Activated gamma-delta T cell (primary cell): ENCODE data around the gene MYO3B.

Experiments used
- DNase-seq: peaks from one replicate; lab custom pipeline; 2025; lab: John Stamatoyannopoulos, UW

The MYO3B gene

DNA sequence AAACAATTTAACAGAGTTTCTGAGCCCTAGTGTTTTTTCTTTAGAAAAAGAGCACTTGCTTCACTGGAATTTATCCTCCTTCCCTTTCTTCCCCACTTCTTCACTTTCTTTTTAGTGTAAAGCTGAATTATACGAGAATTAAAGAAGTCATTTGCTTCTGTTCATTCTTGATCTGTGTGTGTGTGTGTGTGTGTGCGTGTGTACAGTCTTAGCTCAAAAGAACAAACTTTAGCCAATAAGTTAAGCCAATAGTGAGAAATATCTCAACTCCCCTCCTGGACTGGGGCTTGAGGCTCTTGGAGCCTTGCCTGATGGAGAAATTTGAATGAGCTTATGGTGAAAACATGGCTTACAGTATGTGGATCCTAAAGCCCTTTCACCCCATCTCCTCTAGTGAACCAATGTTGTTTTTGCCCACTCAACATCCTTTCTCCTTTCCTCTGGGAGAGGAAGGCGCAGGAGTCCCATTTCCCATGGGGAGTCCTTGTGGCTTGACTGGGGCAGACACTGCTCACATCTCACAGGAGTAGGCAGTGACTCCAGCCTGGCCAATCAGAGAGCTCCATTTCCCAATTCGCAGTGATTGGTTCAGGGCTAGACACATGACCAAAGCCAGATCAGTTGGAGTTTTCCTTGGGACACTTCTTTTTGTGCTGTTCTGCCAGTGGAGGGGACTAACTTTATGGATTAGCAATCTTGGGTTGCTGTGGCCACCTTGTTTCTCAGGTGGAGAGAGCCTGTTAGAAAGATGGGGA lies 16.3 kb upstream of the MYO3B start:
- DNase-seq: no peak

DNA sequence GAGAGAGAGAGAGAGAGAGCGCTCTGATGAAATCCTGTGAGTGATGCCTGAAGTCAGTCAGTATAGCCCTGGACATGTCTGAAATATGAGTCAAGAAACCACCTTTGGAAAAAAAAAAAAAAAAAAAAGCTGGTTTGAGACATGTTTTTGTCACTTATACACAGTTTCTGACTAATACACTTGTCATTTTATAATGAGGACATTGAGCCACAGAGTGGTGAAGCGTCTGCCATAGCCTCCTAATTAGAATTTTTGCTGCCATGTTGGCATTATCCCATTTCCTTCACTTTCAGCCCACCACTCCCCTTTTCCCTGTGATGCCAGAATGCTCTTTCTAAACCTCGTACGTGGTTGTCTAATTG lies 15.7 kb upstream of the MYO3B start:
- no peak for DNase-seq

DNA sequence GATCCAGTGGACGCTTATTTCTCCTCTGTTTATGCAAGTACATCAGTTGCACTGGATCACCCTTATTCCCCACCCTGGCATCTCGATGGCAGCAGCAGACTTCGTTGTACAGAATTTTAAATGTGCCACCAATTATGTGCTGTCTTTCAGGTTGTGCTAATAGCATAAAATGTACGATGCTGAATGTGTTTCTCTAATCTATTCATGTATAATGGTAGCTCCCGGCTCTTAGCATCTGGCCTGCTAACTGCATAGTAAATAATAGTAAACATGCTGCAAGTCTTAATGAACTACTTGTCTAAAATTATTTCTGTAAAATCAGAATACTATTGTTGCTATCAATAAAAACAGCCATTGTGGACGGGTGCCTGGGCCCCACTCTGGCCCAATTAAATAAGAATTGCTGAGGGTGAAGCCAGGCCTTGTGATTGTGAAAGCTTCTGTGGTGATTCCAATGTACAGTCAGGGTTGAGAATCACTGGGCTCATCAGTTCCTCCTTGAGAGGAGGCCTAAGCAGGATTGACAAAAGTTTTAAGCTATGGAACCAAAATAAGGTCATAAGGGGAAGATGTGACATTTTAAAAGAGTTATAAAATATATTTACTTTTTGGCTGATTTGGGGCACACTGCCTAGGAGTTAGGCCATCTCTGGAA lies 14.4 kb upstream of the MYO3B start:
- no peak for DNase-seq

DNA sequence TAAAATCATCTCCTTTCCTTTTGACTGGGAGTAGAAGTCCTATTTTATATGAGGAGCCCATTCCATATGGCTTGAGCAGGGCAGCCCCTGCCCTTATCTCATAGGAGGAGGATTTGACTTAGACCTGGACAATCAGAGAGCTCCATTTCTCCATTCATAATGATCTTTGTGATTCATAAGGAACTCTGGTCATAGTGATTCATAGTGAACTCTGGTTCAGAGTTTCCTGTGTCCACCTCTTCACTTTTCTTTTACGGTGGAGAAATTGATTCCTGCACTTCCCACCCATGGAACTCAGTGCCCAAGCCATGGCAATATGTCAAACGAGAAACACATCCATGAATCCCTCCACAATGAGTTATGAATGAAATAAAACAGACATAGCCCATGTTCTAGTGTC lies 12.8 kb upstream of the MYO3B start:
- DNase-seq: no peak

DNA sequence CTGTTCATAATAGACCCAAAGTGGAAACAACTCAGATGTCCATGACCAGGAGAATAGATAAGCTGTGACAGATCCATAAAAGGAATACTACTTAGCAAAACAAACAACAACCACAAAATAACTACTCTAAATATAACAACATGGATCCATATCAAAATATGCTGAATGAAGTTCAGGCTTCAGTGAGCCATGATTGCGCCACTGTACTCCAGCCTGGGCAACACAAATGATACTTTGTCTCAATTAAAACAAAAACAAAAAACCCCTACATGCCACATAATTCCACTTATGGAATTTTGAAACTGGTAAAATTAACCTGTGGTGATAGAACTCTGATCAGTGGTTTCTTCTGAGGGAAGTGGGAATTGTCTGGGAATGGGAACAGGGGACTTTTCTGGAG lies 11.2 kb upstream of the MYO3B start:
- DNase-seq: no peak

DNA sequence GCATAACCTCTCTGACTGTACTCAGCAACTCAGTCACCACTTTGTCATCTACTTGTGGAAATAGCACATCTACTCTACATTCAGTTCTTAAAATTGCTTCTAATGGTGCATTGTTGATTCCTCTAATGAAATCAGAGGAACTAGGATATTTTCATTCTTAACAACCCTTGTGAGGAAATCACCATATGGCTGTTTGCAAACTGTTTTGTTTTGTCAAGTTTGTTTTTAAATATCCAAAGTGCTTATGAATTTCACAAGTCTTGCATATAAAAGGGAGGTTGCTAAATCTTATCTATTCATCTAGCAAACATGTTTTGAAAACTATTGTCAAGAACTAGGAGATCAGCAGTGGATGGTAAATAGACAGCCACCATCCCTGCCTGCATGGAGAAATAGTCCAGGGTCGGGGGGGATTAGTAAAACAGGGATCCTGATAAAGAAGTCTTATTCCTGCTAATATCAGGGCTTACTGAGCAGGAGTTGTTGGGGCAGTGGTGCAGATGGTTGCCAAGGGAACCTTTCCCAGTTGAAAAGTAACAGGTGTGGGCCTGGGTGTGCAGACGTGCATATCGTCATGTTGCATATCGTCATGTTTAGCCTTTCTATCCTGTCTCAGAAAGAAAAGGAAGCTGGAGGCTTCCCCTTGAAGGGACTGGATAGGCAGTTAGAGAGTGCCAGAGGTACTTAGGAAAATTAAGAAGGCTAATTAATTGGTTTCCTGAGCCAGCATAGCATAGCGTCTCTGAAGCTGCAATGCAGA lies 7.5 kb upstream of the MYO3B start:
- DNase-seq: no peak

DNA sequence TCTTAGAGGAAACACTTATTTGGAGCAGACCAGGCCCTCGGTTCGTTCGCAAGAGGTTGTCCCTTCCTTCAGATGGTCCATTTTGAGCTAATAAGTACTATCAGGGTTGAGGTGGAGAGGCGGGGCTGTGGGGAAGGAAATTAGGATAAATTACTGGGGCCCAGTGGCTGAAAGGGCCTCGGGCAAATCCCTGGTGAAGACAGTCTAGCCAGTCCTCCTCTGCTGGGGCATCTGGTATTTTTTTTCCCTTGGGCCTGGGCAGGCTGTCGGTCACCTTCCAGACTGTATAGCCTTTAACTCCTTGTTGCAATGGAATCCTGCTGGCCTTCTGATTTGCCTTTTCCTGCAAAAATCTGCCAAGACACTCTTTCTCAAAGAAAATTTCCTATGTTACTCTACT lies 1.7 kb upstream of the MYO3B start:
- DNase-seq: no peak

DNA sequence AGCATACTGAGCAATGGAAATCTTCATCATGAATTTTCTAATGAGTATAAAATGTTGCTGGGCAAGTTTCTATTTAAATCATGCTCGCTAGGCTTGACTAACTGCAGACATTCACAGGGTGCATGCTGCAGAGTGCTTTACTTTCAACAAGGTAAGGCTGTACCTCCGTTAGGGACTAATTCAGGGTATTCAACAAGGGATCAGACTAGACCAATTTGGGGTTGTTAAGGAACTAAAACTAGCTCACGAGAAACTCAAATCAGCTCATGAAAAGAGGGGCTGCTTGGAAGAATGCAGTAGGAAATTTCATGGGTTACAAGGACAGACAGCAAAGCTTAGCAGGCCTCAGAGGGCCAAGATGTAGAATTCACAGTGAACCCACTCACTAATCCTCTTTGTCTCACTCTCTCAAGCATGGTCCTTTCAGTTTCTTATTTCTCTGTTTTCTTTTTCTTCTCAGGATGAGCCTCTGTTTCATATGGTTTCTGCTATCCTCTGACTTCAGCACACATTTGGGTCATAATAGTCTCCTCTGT lies 2.2 kb downstream of the MYO3B start:
- DNase-seq: no peak

DNA sequence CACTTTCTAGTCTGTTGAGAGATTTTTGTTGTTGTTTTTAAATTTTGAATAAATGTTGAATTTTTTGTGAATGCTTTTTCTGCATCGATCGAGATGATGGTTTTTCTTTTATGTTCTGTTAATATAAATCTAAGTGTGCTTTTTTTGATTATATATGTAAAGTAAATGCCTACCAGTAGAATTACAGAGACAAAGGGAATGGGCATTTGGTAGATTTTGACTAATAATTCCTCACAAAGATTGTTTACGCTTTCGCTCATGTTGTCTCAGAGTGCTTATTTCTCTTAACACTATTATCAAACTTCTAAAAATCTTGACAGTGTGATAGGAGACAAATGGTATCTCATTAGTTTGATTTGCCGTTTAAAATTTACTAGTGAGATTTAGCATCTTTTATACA lies 3.7 kb downstream of the MYO3B start:
- DNase-seq: no peak

DNA sequence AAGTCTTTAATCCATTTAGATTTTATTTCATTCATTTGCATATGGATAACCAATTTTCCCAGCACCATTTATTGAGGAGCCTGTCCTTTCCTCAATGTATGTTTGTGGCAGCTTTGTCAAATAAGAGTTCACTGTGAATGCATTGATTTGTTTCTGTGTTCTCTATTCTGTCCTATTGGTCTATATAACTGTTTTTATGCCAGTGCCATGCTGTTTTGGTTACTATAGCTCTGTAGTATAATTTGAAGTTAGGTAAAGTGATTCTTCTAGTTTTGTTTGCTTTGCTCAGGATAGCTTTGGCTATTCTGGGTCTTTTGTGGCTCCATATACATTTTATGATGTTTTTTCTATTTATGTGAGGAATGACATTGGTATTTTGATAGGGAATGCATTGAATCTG lies 7.4 kb downstream of the MYO3B start:
- no peak for DNase-seq

DNA sequence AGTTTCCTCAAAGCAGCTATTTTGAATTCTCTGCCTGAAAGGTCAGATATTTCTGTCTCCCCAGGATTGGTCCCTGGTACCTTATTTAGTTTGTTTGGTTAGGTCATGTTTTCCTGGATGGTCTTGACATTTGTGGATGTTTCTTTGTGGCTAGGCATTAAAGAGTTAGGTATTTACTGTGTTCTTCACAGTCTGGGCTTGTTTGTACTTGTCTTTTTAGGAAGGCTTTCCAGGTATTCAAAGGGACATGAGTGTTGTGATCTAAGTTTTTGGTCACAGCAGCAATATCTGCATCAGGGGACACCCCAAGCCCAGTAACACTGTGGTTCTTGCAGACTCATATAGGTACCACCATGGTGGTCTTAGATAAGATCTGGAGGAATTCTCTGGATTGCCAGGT lies 11.8 kb downstream of the MYO3B start:
- no peak for DNase-seq

DNA sequence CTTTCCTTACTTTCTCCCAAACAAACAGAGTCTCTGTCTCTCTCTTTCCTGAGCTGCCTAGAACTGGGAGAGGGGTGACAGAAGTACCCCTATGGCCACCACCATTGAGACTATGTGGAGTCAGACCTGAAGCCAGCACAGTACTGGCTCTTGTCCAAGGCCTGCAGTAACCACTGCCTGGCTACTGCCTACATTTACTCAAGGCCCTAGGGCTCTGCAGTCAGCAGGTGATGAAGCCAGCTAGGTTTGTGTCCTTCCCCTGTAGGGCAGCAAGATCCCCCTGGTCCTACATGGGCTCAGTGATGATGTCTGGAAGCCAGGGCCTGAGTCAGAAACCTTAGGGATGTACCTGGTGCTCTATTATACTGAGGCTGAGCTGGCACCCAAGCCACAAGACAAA lies 12.2 kb downstream of the MYO3B start:
- DNase-seq: no peak

DNA sequence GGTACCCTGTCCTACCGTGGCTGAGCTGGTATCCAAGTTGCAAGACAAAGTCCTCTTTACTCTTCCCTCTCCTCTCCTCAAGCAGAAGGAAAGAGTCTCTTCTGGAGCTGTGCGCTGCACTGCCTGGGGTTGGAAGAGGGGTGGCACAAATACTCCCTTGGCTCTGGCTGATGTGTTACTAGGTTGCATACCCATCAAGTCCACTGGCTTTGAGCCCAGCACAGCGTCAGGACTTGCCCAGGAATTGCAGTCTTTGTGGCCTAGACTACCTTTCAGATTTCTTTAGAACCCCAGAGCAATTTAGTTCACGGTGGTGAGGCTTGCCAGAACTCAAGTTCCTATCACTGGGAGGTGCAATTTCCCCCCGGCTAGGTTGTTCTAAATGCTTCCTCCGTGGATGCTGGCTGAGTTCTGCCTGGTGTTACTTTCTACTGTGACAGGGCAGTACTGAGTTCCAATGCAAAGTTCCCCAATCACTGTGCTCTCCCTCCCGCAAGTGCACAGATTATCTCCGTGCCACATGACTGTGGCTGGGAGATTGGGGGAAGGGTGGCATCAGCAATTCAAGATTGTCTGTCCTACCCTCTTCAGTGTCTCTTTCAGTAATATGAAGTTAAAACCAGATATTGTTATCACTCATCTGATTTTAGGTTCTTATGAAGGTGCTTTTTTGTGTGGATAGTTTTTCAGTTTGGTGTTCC lies 13.4 kb downstream of the MYO3B start:
- no peak for DNase-seq

DNA sequence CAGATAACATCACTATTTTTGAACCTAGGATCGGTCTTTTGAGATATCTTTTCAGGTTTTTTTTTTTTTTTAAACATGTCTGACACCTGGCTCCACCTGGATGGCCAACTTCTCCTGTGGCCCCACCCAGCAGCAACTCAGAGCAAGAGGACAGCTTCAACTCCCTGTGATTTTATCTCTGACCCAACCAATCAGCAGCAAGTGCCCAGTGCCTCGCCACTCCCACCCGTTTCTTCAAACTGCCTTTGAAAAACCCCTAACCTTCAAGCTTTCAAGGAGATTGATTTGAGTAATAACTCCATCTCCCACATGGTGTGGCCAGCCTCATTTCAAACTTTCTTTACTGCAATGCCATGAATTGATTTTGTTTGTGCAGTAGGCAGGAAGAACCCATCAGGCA lies 19.0 kb downstream of the MYO3B start:
- DNase-seq: no peak

DNA sequence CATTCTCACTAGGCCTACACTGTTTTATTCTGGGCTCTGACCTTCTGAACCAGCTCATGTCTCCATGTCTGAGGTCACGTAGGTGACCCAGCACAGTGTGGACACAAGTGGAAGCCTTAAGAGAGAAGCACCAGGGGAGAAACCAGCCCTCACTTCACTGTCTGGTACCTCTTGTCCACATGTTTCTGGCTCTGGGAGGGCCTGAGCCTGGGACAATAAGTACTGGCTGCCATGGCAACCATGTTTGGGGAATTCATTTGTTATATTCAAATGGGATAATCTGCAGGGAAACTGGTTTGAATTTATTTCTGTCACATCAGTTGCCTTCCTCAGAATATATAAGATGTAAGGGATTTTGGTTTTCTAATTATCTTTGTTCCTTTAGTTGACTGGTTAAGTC lies 23.3 kb downstream of the MYO3B start:
- no peak for DNase-seq

DNA sequence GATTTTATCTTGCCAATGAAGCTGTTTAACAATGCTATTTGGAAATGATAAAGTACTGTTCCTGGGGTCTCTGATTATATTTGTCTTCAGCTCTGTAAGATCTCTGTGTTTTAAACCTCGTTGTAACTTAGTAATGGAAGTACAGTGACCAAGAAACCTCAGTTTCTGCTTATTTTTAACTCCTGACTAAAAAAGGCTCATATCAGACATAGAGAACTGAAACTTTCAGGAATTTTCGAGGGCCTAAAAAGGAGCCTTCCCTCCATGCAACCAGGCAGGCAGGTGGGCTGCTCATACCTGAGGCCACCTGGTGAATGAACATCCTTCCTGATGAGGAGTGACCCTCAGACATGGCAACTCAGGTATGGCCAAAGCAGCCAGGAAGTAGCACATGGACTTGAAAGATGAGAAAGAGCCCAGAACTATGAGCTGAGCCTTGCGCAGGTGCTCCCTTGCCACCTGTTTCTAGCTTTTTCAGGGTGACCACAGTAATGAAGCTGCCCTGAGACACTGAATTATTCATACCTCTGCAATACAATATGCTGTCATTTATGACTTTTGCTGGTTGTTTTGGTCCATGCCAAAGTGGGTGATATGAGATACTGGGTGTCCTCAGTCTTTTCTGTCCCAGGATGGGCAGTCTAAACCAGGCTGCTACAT lies 23.9 kb downstream of the MYO3B start:
- DNase-seq: no peak

DNA sequence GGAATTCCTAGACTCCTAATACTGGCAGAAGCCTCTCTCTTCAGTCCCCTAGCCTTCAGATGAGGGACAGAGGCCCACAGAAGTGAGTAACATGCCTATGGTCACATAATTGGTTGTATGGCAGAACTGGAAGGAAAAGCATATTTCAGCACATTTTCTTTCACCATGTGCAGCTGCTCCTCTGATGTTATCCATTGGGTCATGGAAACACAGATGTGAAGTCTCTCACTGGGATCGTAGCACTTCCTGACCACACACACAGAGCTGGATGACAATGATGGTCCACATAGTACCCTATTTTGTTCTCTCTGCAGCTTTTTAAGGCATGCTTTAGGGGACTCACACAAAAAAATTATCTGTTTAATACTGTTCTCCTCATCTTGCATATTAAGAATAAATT lies 24.5 kb downstream of the MYO3B start:
- no peak for DNase-seq

DNA sequence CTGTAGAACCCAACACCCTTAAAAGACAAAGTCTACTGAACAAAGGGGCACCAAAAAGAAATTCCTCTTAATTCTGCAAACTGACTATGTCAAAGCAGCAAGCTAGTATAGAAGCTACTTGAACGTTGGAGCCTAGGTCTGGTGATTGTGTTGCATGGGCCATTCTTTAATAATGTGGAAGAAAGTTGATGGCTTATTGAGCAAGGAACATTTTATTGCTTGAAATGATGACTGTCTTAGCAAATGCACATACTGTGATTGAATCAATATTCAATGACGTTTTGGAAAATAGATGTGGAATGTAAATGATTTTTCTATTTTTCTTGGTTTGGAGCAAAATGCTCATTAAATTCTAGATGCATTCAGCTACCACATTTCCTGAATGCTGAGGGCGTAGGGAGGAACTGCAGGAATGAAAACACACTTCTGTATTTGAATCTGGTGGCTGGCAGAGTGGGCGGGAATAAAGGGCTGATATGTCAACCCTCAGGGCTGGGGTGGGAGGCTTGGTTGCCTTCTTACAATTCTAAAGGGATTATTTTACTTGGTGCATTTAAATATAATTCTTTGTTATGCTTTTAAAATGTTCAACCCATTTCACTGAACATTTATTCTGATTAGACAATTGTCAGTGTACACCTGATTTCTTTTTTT lies 26.5 kb downstream of the MYO3B start:
- DNase-seq: no peak

DNA sequence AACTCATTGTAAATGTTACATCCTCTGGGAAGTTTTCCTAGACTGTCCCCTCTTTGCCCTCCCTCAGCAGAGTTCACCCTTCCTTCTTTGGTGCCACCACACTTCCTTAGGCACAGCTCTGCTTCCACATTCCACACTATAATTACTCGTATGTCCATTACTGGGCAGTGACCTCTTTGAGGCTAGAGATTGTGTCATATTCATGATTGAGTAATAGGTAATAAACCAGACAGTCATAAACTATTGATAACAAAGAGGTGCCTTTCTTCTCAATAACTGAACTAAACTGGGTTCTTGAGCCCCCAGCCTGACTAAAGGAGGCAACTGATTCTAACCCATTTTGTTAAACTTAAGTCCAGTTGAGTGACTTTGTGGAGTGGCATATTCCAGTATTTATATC lies 28.3 kb downstream of the MYO3B start:
- no peak for DNase-seq

DNA sequence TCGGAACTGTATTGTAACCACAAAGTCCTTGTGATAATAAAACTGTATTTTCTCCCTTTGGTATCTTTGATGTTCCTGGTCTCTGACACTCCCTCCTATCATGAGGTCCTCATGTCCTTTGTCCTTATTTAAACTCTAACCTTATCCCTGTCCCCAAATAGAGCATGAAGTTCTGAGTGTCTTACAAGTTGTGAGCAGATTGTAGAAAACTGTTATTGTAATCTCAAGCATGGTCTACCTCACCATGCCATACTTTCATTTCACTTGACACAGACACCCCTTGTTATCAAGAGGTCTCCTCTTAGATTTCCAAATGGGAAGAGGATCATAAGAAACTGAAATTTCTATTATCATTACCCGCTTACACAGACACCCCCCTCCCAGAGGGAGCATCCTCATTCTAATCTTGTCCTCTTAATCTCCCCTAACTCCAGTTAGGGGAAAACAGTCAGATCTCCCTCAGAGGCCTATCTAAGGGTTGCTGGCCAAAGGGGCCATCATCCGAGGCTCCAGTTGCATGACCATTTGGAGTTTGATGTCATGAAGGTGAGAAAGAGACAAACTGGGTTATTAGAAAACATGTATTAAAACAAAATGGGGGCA lies 29.0 kb downstream of the MYO3B start:
- no peak for DNase-seq

DNA sequence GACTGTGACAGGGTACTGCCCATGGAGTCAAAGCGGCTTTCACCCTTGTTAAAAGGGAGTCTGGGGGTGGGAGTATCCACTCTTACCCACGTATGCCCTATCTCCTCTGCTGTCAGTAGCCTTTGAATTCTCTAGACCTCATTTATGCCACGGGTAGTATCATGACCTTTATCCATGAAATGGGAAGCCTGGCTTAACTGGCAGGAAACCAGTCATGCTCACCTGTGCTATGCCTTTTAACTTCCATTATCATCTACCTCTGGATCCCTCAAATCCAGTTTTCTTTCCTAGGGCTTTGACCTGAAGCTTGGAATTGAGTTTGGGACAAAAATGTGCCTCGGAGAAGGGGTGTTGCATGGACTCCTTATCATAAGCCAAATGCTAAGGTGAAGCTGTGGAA lies 30.0 kb downstream of the MYO3B start:
- DNase-seq: no peak
